Bronchial epithelial cell (primary cell): ENCODE results near the gene MAVS. TPM values are rescaled to one million over a fixed set of nuclear protein-coding genes. Genes with fewer than 3 reads are reported as not detected.

ENCODE experiments used
- DNase-seq: peaks from one replicate; pipeline ENCODE4 v3.0.0-alpha.2; 2010; ENCODE audit warnings: low read depth
- FAIRE-seq: peaks from 2 replicates; lab custom pipeline; 2011; peaks lifted over from hg19 to GRCh38; lab: Jason Lieb, UNC
- H3K27me3 ChIP-seq: 2 replicates; pipeline ENCODE4 v1.5.1; 2011; ENCODE audit warnings: low read length; ENCODE audit not compliant: control insufficient read depth, insufficient read depth
- H3K36me3 ChIP-seq: 2 replicates; pipeline ENCODE4 v1.5.1; 2011; ENCODE audit warnings: low read length; ENCODE audit not compliant: control insufficient read depth, insufficient read depth
- H3K4me3 ChIP-seq: 2 replicates; pipeline ENCODE4 v1.5.1; 2011; ENCODE audit warnings: mild to moderate bottlenecking, low read depth, low read length, control low read depth
- CTCF ChIP-seq: IDR thresholded peaks from 2 replicates; pipeline ENCODE4 v1.5.1; 2011; ENCODE audit warnings: mild to moderate bottlenecking, moderate library complexity, low read length, control low read depth, inconsistent platforms; ENCODE audit not compliant: insufficient read depth, severe bottlenecking
- total RNA-seq: library from RNA; depleted of rRNA; stranded (reverse); fragments of >200 nt; gene quantifications from 2 replicates; pipeline ENCODE4 v1.2.1, GENCODE V29; 2014

MAVS gene
- total RNA-seq, 1 donor from 2014 or later = 9.7 TPM

GRCh38 chr20:3847429-3847940 lies 851 bp downstream of the MAVS start:
- no peak for TF ChIP-seq CTCF
- Histone ChIP-seq H3K36me3 (no peaks in the 10 kb centered on the region), H3K27me3 (no peaks in the 10 kb centered on the region), H3K4me3 (peak overlapping the region; percentile 98)
- FAIRE-seq (no peak), DNase-seq (no peak)

DNA sequence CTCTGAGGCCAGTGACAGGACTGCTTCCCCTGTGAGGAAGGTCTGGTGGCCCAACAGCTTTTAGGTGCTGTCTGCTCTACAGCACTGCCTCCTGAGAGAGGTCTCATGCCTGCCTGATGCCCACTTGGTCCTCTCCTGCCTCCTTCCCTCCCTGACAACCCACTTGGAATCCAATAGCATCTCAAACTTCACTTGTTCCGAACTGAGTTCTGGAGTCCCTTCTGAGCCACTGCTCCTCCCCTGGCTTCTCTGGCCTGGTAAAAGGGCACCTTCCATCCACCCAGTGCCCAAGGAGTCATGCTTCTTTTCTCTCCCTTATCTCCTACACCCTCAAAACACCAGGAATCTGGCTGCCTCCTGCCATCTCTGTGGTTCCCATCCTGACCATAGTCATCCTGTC lies 1.9 kb downstream of the MAVS start:
- TF ChIP-seq CTCF = no peak
- FAIRE-seq (no peak), DNase-seq (no peak)
- Histone ChIP-seq H3K36me3 (no peaks in the 10 kb centered on the region), H3K27me3 (no peaks in the 10 kb centered on the region), H3K4me3 (no peak overlapping the region)

- no peak for TF ChIP-seq CTCF
- FAIRE-seq (no peak), DNase-seq (no peak)
- Histone ChIP-seq H3K36me3 (peaks cover 16% of the 10 kb centered on the region), H3K27me3 (no peaks in the 10 kb centered on the region), H3K4me3 (no peak overlapping the region)
Observed at GRCh38 chr20:3854462-3854871, 7.8 kb downstream of the MAVS start.

DNA sequence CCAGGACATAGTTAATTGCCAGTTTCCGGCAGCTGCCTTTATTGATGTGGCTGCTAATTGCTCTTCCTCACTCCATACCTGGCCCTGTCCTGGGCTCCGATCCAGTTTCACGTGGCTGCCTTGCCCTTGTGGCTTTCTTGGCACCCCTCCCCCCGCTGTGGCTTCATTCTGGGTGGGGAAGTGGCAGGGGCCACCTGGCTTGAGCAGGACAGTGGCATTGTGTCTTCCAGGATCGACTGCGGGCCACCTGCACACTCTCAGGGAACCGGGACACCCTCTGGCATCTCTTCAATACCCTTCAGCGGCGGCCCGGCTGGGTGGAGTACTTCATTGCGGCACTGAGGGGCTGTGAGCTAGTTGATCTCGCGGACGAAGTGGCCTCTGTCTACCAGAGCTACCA lies 10.8 kb downstream of the MAVS start:
- Histone ChIP-seq H3K4me3 (no peak overlapping the region), H3K36me3 (peaks cover 28% of the 10 kb centered on the region), H3K27me3 (no peaks in the 10 kb centered on the region)
- TF ChIP-seq CTCF = no peak
- DNase-seq = no peak
- no peak for FAIRE-seq

GRCh38 chr20:3858689-3859088 lies 12.1 kb downstream of the MAVS start:
- TF ChIP-seq CTCF = no peak
- FAIRE-seq = no peak
- DNase-seq = no peak
- Histone ChIP-seq H3K4me3 (no peak overlapping the region), H3K27me3 (no peaks in the 10 kb centered on the region), H3K36me3 (peaks cover 33% of the 10 kb centered on the region)

DNA sequence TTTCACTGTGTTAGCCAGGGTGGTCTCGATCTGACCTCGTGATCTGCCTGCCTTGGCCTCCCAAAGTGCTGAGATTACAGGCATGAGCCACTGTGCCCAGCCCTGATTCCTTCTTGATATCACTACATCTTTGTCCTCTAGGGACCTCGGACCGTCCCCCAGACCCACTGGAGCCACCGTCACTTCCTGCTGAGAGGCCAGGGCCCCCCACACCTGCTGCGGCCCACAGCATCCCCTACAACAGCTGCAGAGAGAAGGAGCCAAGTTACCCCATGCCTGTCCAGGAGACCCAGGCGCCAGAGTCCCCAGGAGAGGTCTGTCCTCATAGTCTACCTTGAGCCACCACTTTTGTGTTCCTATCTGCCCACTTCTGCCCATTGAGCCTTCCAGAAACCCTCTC lies 14.6 kb downstream of the MAVS start:
- no peak for FAIRE-seq
- no peak for TF ChIP-seq CTCF
- H3K27me3 ChIP-seq = no peaks in the 10 kb centered on the region
- no peak overlapping the region for H3K4me3 ChIP-seq
- H3K36me3 ChIP-seq = peaks cover 44% of the 10 kb centered on the region
- DNase-seq = no peak
